ENCODE measurements around the gene CCDC93. TPM values are rescaled to one million over a fixed set of nuclear protein-coding genes. Genes with fewer than 3 reads are reported as not detected.

The CCDC93 gene
- total RNA-seq, 1 experiment from 2014 or later = 15.3 TPM

- no peak for DNase-seq (ENCODE audit: low read depth)
These were observed 110.9 kb downstream of the CCDC93 start for GRCh38 chr2:117902933-117903332.

- no peak for DNase-seq (ENCODE audit: low read depth)
These were observed 125.0 kb downstream of the CCDC93 start for GRCh38 chr2:117888897-117889296.

DNA sequence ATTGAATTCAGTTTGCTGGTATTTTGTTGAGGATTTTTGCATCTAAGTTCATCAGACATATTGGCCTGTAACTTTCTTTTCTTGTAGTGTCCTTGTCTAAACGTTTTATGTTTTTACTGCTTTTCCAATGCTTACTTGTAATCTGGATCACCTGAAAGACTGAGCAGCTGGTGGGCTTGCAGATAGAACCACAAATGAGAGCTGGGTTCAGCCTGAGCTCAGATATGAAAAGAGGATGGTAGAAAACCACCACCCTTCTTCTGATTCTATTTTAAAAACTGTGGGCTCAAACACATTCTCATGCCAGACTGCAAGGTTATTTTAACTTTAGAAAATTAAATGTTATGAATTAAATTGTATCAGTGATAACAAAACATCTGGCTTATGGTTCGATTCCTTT is 128.6 kb downstream of the CCDC93 start:
- DNase-seq (ENCODE audit: low read depth) = no peak

GRCh38 chr2:117879003-117879402 is 134.9 kb downstream of the CCDC93 start:
- no peak for DNase-seq (ENCODE audit: low read depth)

GRCh38 chr2:117875786-117876185 is 138.1 kb downstream of the CCDC93 start:
- DNase-seq (ENCODE audit: low read depth) = no peak

Other genes with a start within 250 kb of the CCDC93 start
- gene DDX18, start 199.4 kb downstream of the CCDC93 start, total RNA-seq (2014; rRNA removed) = 66.9 TPM in 2 replicates
- 13.5 and 16.6 TPM in 2 replicates for gene INSIG2, start 74.4 kb upstream of the CCDC93 start, total RNA-seq (2014; rRNA removed)

Data from LHCN-M2 (cell line).